SK-N-SH (cell line): Measurements from ENCODE around the gene PUS10.

Experiments used
- POLR2AphosphoS5 ChIP-seq: IDR thresholded peaks from 2 replicates; pipeline ENCODE4 v1.6.1; 2012; ENCODE audit warnings: low read depth, low read length
- RFX5 ChIP-seq: IDR thresholded peaks from 2 replicates; pipeline ENCODE4 v1.6.1; 2012; ENCODE audit warnings: mild to moderate bottlenecking, improper control_type of control experiment, low read length

DNA sequence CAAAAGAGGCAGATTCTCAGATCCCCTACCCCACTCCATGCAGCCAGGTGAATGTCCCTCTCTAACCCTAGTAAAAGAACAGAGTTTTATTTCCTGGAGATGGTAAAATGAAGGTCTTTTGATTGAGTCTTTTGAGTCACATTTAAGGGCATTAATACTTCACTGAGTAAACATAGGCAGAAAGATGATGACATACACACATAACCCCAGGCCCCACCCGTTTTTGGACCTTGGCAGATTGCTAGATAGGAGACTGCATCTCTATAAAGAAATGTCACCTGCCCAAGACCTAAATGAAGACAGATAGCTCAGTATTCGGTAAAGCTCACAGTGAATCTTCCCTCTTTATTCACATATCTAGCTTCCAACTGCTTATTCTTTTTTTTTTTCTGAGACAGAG, 28.8 kb downstream of the PUS10 start:
- TF ChIP-seq POLR2AphosphoS5 (no peak), RFX5 (no peak)
